GM21515 (cell line): Measurements from ENCODE around the gene SH3BP2.
A peak's percentile ranks its signal among the peaks of the same experiment; 100 is the strongest.
"Not testable (repeated sequence)": the region's sequence is repeated elsewhere in the genome, so short reads cannot be mapped to it uniquely, and the experiment has no call there.

ENCODE experiments used
- ATAC-seq: cut with Tn5 transposase; IDR thresholded peaks from one replicate; pipeline ENCODE4 v1.9.1; 2021; ENCODE audit not compliant: unreplicated experiment

The SH3BP2 gene

GRCh38 chr4:2762486-2763370 lies 30.2 kb upstream of the SH3BP2 start:
- not testable (repeated sequence) for ATAC-seq

- no peak for ATAC-seq
These were observed 29.3 kb upstream of the SH3BP2 start for GRCh38 chr4:2763511-2763967.

- no peak for ATAC-seq
These were observed 26.9 kb upstream of the SH3BP2 start for GRCh38 chr4:2765832-2766526.

GRCh38 chr4:2767046-2767704 lies 25.7 kb upstream of the SH3BP2 start:
- ATAC-seq, result no peak

GRCh38 chr4:2767705-2768074 lies 25.2 kb upstream of the SH3BP2 start:
- ATAC-seq, result no peak

- no peak for ATAC-seq
These were observed 24.8 kb upstream of the SH3BP2 start for GRCh38 chr4:2768124-2768523.

- ATAC-seq, result no peak
These were observed 24.0 kb upstream of the SH3BP2 start for GRCh38 chr4:2768921-2769336.

GRCh38 chr4:2771264-2771663 lies 21.6 kb upstream of the SH3BP2 start:
- ATAC-seq, result no peak

GRCh38 chr4:2780643-2781042 lies 12.2 kb upstream of the SH3BP2 start:
- ATAC-seq, result not testable (repeated sequence)

- no peak for ATAC-seq
These were observed 11.0 kb upstream of the SH3BP2 start for GRCh38 chr4:2781911-2782310.

- no peak for ATAC-seq
These were observed 9.1 kb upstream of the SH3BP2 start for GRCh38 chr4:2783790-2784189.

- ATAC-seq, result peak; percentile 37
These were observed 7.3 kb upstream of the SH3BP2 start for GRCh38 chr4:2785613-2786012.

GRCh38 chr4:2786152-2786671 lies 6.7 kb upstream of the SH3BP2 start:
- no peak for ATAC-seq

GRCh38 chr4:2786794-2787229 lies 6.1 kb upstream of the SH3BP2 start:
- ATAC-seq, result peak; percentile 14

GRCh38 chr4:2787230-2788100 lies 5.4 kb upstream of the SH3BP2 start:
- ATAC-seq, result peak; percentile 58

GRCh38 chr4:2788101-2788500 lies 4.8 kb upstream of the SH3BP2 start:
- ATAC-seq, result no peak

- ATAC-seq, result no peak
These were observed 4.3 kb upstream of the SH3BP2 start for GRCh38 chr4:2788532-2789103.

- ATAC-seq, result no peak
These were observed 3.5 kb upstream of the SH3BP2 start for GRCh38 chr4:2789351-2789750.

- ATAC-seq, result no peak
These were observed 2.9 kb upstream of the SH3BP2 start for GRCh38 chr4:2789793-2790582.
